ENCODE data around the gene PIPOX.
"Not testable (repeated sequence)": the region's sequence is repeated elsewhere in the genome, so short reads cannot be mapped to it uniquely, and the experiment has no call there.

GRCh38 chr17:29088782-29089181 is 45.8 kb downstream of the PIPOX start:
- not testable (repeated sequence) for TF ChIP-seq CTCF (IDR thresholded peaks at IDR 0.05; ENCODE audit: extremely low read depth in 1 of 2, insufficient read depth in 1 of 2, low read depth in 1 of 2, low read length in 2 of 2); POLR2A (IDR thresholded peaks at IDR 0.05; ENCODE audit: low read depth, low read length); POLR2AphosphoS5 (IDR thresholded peaks at IDR 0.05; ENCODE audit: insufficient read depth, low read depth, low read length)
